Kidney epithelial cell (primary cell): ENCODE data around the gene KCTD19. TPM values are rescaled to one million over a fixed set of nuclear protein-coding genes. Genes with fewer than 3 reads are reported as not detected.
A peak's percentile ranks its signal among the peaks of the same experiment; 100 is the strongest.

Source experiments
- DNase-seq: peaks from one replicate; pipeline ENCODE4 v3.0.0-alpha.2; 2010; ENCODE audit warnings: low read depth
- H3K27me3 ChIP-seq: 2 replicates; pipeline ENCODE4 v1.6.0; 2011; ENCODE audit warnings: low read length; ENCODE audit not compliant: control insufficient read depth, insufficient read depth
- H3K36me3 ChIP-seq: 2 replicates; pipeline ENCODE4 v1.5.1; 2011; ENCODE audit warnings: low read length; ENCODE audit not compliant: control insufficient read depth, insufficient read depth
- H3K4me3 ChIP-seq: 2 replicates; pipeline ENCODE4 v1.5.1; 2011; ENCODE audit warnings: low read depth, mild to moderate bottlenecking, control low read depth, low read length
- total RNA-seq: library from RNA; depleted of rRNA; stranded (reverse); fragments of >200 nt; gene quantifications from 2 replicates; pipeline ENCODE4 v1.2.3, GENCODE V29; 2015
- TF ChIP-seq, protein P1 (sequence below): IDR thresholded peaks from 2 replicates; pipeline ENCODE4 v1.5.1; 2011; ENCODE audit warnings: mild to moderate bottlenecking, moderate library complexity, low read length, control low read depth, inconsistent platforms; ENCODE audit not compliant: insufficient read depth, poor library complexity, severe bottlenecking

The KCTD19 gene
- total RNA-seq, 1 donor from 2014 or later = 0.08 TPM

GRCh38 chr16:67243481-67243880 is 83.1 kb downstream of the KCTD19 start:
- H3K4me3 ChIP-seq = no peak overlapping the region
- TF ChIP-seq, protein P1, sequence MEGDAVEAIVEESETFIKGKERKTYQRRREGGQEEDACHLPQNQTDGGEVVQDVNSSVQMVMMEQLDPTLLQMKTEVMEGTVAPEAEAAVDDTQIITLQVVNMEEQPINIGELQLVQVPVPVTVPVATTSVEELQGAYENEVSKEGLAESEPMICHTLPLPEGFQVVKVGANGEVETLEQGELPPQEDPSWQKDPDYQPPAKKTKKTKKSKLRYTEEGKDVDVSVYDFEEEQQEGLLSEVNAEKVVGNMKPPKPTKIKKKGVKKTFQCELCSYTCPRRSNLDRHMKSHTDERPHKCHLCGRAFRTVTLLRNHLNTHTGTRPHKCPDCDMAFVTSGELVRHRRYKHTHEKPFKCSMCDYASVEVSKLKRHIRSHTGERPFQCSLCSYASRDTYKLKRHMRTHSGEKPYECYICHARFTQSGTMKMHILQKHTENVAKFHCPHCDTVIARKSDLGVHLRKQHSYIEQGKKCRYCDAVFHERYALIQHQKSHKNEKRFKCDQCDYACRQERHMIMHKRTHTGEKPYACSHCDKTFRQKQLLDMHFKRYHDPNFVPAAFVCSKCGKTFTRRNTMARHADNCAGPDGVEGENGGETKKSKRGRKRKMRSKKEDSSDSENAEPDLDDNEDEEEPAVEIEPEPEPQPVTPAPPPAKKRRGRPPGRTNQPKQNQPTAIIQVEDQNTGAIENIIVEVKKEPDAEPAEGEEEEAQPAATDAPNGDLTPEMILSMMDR = no peak
- no peak for DNase-seq
- peaks cover 2% of the 10 kb centered on the region for H3K36me3 ChIP-seq
- no peaks in the 10 kb centered on the region for H3K27me3 ChIP-seq

DNA sequence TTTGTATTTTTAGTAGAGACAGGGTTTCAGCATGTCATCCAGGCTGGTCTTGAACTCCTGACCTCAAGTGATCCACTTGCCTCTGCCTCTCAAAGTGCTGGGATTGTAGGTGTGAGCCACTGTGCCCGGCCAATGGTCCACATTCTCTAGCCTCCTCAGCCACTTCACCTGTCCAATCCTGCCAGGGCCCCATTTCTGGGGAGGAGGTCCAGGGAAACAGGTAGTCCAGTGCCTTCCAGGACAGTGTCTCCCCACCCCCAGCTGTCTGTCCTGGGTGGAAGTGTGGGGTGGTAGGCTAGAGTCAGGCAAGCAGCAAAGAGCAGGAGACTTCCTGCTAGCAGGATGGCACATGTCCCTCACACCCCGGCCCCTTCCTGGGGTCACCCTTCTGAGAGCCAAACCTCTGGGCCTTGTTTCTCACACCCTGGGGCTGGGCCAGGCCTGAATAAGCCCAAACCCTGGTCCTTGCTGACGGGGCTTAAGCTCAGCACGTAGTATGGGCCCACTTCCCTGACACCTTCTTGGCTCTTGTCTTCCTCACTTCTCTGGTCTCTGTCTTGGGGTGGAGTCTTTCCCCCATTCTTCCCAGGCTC is 84.3 kb downstream of the KCTD19 start:
- no peaks in the 10 kb centered on the region for H3K27me3 ChIP-seq
- DNase-seq = no peak
- H3K4me3 ChIP-seq = no peak overlapping the region

DNA sequence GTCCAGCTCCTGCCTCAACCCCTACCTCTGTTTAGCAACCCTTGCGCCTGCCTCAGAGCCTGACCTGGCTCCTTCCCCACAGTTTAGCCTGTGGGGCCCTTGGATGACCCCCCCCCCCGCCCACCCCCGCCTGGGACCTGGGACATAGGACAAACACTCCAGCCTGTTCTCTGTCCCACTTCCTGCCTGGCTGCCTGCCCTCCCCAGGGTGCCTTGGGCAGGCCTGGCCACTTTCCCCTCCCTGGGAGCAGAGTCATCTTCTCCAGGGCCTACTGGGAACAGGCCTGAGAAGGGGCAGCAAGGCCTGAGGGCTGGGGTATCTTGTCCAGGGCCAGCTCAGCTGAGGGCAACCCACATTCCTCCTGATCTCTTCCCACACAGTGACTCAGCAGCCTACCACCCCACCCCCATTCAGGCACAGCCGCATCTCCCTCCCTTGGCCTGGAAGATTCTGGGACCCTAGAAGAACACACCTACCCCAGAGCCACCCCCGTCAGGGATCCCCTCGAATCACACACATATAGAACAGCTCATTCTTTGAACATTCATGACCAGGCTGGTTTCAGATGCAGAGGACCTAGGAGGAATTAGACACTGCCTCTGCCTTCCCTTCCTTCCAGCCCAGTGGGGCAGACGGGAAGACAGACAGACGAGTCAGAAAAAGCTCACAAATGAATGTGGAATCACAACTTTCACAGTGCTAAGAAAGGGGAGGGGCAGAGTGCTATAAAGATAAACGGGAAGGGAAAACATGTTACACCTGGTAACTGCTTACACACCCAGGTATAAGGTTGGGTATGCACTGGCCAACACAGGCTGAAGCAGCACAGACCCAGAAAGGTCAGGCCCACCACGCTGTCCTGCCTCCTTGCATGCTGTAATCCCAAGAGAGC is 85.3 kb downstream of the KCTD19 start:
- no peaks in the 10 kb centered on the region for H3K27me3 ChIP-seq
- no peak overlapping the region for H3K4me3 ChIP-seq
- DNase-seq = peak; percentile 70
- peaks cover 4% of the 10 kb centered on the region for H3K36me3 ChIP-seq
- TF ChIP-seq, protein P1 = no peak

More for the DNA sequence above, 84.3 kb downstream of the KCTD19 start:
- TF ChIP-seq, protein P1 = no peak
- H3K36me3 ChIP-seq = peaks cover 4% of the 10 kb centered on the region

- Histone ChIP-seq H3K36me3 (peaks cover 4% of the 10 kb centered on the region), H3K27me3 (no peaks in the 10 kb centered on the region), H3K4me3 (no peak overlapping the region)
- TF ChIP-seq, protein P1 = no peak
- no peak for DNase-seq
Observed at GRCh38 chr16:67240506-67240905, 86.0 kb downstream of the KCTD19 start.

Other genes starting within 250 kb of the KCTD19 start
- gene PHAF1, start 216.8 kb downstream of the KCTD19 start, total RNA-seq = 23.1 and 24.6 TPM in 2 replicates
- gene B3GNT9, start 175.7 kb downstream of the KCTD19 start, total RNA-seq = 1.5 and 2.4 TPM in 2 replicates
- gene TRADD, start 166.8 kb downstream of the KCTD19 start, total RNA-seq = 30.0 and 36.3 TPM in 2 replicates
- gene FBXL8, start 166.8 kb downstream of the KCTD19 start, total RNA-seq = 6.6 and 9.6 TPM in 2 replicates
- 1.5 and 5.5 TPM in 2 replicates for gene HSF4, start 162.0 kb downstream of the KCTD19 start, total RNA-seq
- 23.9 and 28.3 TPM in 2 replicates for gene NOL3, start 156.2 kb downstream of the KCTD19 start, total RNA-seq
- 10.8 and 16.0 TPM in 2 replicates for gene MATCAP1, start 142.8 kb downstream of the KCTD19 start, total RNA-seq
- 0.21 and 0.25 TPM in 2 replicates for gene EXOC3L1, start 136.6 kb downstream of the KCTD19 start, total RNA-seq
- gene E2F4, start 134.6 kb downstream of the KCTD19 start, total RNA-seq = 84.9 and 109 TPM in 2 replicates
- 5.2 and 5.9 TPM in 2 replicates for gene ELMO3, start 127.6 kb downstream of the KCTD19 start, total RNA-seq
- 55.9 and 59.3 TPM in 2 replicates for gene TMEM208, start 99.6 kb downstream of the KCTD19 start, total RNA-seq
- gene FHOD1, start 79.3 kb downstream of the KCTD19 start, total RNA-seq = 3.8 and 11.4 TPM in 2 replicates
- gene SLC9A5, start 77.8 kb downstream of the KCTD19 start, total RNA-seq = 0.07 TPM in 1 of 2 replicates, not detected in the other
- 9.7 and 19.7 TPM in 2 replicates for gene PLEKHG4, start 47.2 kb downstream of the KCTD19 start, total RNA-seq
- gene LRRC36, start 74 bp upstream of the KCTD19 start, total RNA-seq = 0.41 and 0.54 TPM in 2 replicates
- 0.46 and 1.4 TPM in 2 replicates for gene TPPP3, start 66.8 kb upstream of the KCTD19 start, total RNA-seq
- gene ZDHHC1, start 89.7 kb upstream of the KCTD19 start, total RNA-seq = 9.5 and 11.3 TPM in 2 replicates
- gene HSD11B2, start 104.4 kb upstream of the KCTD19 start, total RNA-seq = 0.96 and 5.8 TPM in 2 replicates
- gene ATP6V0D1, start 154.4 kb upstream of the KCTD19 start, total RNA-seq = 157 and 233 TPM in 2 replicates
- gene AGRP, start 156.8 kb upstream of the KCTD19 start, total RNA-seq = not detected in 2 replicates
- gene RIPOR1, start 202.1 kb upstream of the KCTD19 start, total RNA-seq = 72.1 and 91.0 TPM in 2 replicates
- 40.7 and 45.0 TPM in 2 replicates for gene CTCF, start 235.8 kb upstream of the KCTD19 start, total RNA-seq